AG10803 (cell line): ENCODE measurements around the gene BCL10.

Source experiments
- DNase-seq: peaks from one replicate; pipeline ENCODE4 v3.0.0; 2010; ENCODE audit warnings: low read depth
- H3K4me3 ChIP-seq: 2 replicates; pipeline ENCODE4 v1.5.1; 2011; ENCODE audit warnings: mild to moderate bottlenecking, low read length, control low read depth
- CTCF ChIP-seq: conservative IDR thresholded peaks from 2 replicates; pipeline ENCODE4 v1.5.1; 2011; ENCODE audit warnings: mild to moderate bottlenecking, low read length, control low read depth, inconsistent platforms

The BCL10 gene

GRCh38 chr1:85224734-85225623 is 51.5 kb downstream of the BCL10 start:
- DNase-seq: no peak
- TF ChIP-seq CTCF: no peak
- no peak overlapping the region for H3K4me3 ChIP-seq

GRCh38 chr1:85224295-85224694 is 52.1 kb downstream of the BCL10 start:
- DNase-seq: no peak
- no peak for TF ChIP-seq CTCF
- H3K4me3 ChIP-seq: no peak overlapping the region

GRCh38 chr1:85223334-85223733 is 53.1 kb downstream of the BCL10 start:
- DNase-seq: no peak
- TF ChIP-seq CTCF: no peak
- no peak overlapping the region for H3K4me3 ChIP-seq

GRCh38 chr1:85220756-85221201 is 55.7 kb downstream of the BCL10 start:
- no peak for DNase-seq
- TF ChIP-seq CTCF: no peak

GRCh38 chr1:85219853-85220610 is 56.4 kb downstream of the BCL10 start:
- H3K4me3 ChIP-seq: no peak overlapping the region
- DNase-seq: no peak
- TF ChIP-seq CTCF: no peak

More at GRCh38 chr1:85220756-85221201, 55.7 kb downstream of the BCL10 start:
- H3K4me3 ChIP-seq: no peak overlapping the region

GRCh38 chr1:85216697-85217096 is 59.7 kb downstream of the BCL10 start:
- TF ChIP-seq CTCF: no peak
- H3K4me3 ChIP-seq: no peak overlapping the region
- DNase-seq: no peak
